Mesenchymal stem cell (in vitro differentiated cells and primary cell): Measurements from ENCODE around the gene SELENBP1.

Experiments used
- DNase-seq: peaks from one replicate; pipeline ENCODE4 v3.0.0-alpha.2; 2013
- H2AFZ ChIP-seq: one replicate; pipeline ENCODE4 v1.6.1; 2013; ENCODE audit warnings: low read depth, mild to moderate bottlenecking, control low read depth, inconsistent platforms, low read length, moderate library complexity
- H2AK5ac ChIP-seq: 2 replicates; pipeline ENCODE4 v1.6.1; 2013; ENCODE audit warnings: low read length, moderate library complexity, mild to moderate bottlenecking, inconsistent platforms; ENCODE audit not compliant: severe bottlenecking
- H2BK120ac ChIP-seq: one replicate; pipeline ENCODE4 v1.6.1; 2013; ENCODE audit warnings: low read depth, mild to moderate bottlenecking, inconsistent platforms, low read length, moderate library complexity
- H2BK12ac ChIP-seq, 2 experiments: one replicate each; pipeline ENCODE4 v1.6.1; 2013; ENCODE audit warnings: inconsistent platforms in 2 of 2, low read length in 2 of 2, mild to moderate bottlenecking in 2 of 2, moderate library complexity in 2 of 2, control low read depth in 1 of 2
- H2BK15ac ChIP-seq: one replicate; pipeline ENCODE4 v1.6.1; 2013; ENCODE audit warnings: mild to moderate bottlenecking, low read depth, inconsistent platforms; ENCODE audit not compliant: poor library complexity, severe bottlenecking
- H2BK5ac ChIP-seq: 2 replicates; pipeline ENCODE4 v1.6.1; 2013; ENCODE audit warnings: low read depth, mild to moderate bottlenecking, low read length, control low read depth, inconsistent platforms; ENCODE audit not compliant: poor library complexity, severe bottlenecking
- H3K14ac ChIP-seq, 2 experiments: one replicate each; pipeline ENCODE4 v1.6.1; 2013; ENCODE audit warnings: inconsistent platforms in 2 of 2, low read length in 2 of 2, control low read depth in 1 of 2, mild to moderate bottlenecking in 1 of 2, moderate library complexity in 1 of 2
- H3K18ac ChIP-seq, 2 experiments: one replicate each; pipeline ENCODE4 v1.6.1; 2013; ENCODE audit warnings: inconsistent platforms in 2 of 2, low read length in 2 of 2, control low read depth in 1 of 2, low read depth in 1 of 2, mild to moderate bottlenecking in 1 of 2
- H3K23ac ChIP-seq, 2 experiments: one replicate each; pipeline ENCODE4 v1.6.1; 2013; ENCODE audit warnings: inconsistent platforms in 2 of 2, low read length in 2 of 2, mild to moderate bottlenecking in 2 of 2, moderate library complexity in 2 of 2, control low read depth in 1 of 2
- H3K27ac ChIP-seq: 2 replicates; pipeline ENCODE4 v1.5.1; 2013; ENCODE audit warnings: mild to moderate bottlenecking, moderate library complexity, low read length, control low read depth, inconsistent platforms; ENCODE audit not compliant: poor library complexity, severe bottlenecking
- H3K27me3 ChIP-seq, 2 experiments: 2 replicates each; pipeline versions ENCODE4 v1.6.1 to v1.7.0; 2013; ENCODE audit warnings: low read length in 2 of 2, mild to moderate bottlenecking in 2 of 2, moderate library complexity in 2 of 2, control low read depth in 1 of 2, inconsistent platforms in 1 of 2; ENCODE audit not compliant: control insufficient read depth in 1 of 2, insufficient read depth in 1 of 2
- H3K36me3 ChIP-seq, 2 experiments: 2 replicates each; pipeline versions ENCODE4 v1.6.1 to v1.7.0; 2013; ENCODE audit warnings: low read length in 2 of 2, control low read depth in 1 of 2, inconsistent platforms in 1 of 2, low read depth in 1 of 2, mild to moderate bottlenecking in 1 of 2; ENCODE audit not compliant: insufficient read depth in 2 of 2, control insufficient read depth in 1 of 2
- H3K4ac ChIP-seq, 2 experiments: one replicate each; pipeline ENCODE4 v1.6.1; 2013; ENCODE audit warnings: inconsistent platforms in 2 of 2, low read length in 2 of 2, mild to moderate bottlenecking in 2 of 2, moderate library complexity in 2 of 2, control low read depth in 1 of 2, low read depth in 1 of 2
- H3K4me1 ChIP-seq: 2 replicates; pipeline ENCODE4 v1.6.1; 2013; ENCODE audit warnings: low read depth, low read length, control low read depth; ENCODE audit not compliant: control insufficient read depth, insufficient read depth
- H3K4me2 ChIP-seq: 2 replicates; pipeline ENCODE4 v1.6.1; 2013; ENCODE audit warnings: low read length, mild to moderate bottlenecking, inconsistent platforms; ENCODE audit not compliant: poor library complexity, severe bottlenecking
- H3K4me3 ChIP-seq, 2 experiments: 2 replicates each; pipeline versions ENCODE4 v1.5.1 to v1.7.0; 2013; ENCODE audit warnings: low read length in 2 of 2, mild to moderate bottlenecking in 2 of 2, control low read depth in 1 of 2, low read depth in 1 of 2; ENCODE audit not compliant: insufficient read depth in 1 of 2
- H3K79me1 ChIP-seq: replicated peaks from 2 replicates; pipeline ENCODE4 v1.6.1; 2013; ENCODE audit warnings: mild to moderate bottlenecking, control low read depth, low read length, inconsistent platforms; ENCODE audit not compliant: poor library complexity, severe bottlenecking
- H3K9ac ChIP-seq: 2 replicates; pipeline ENCODE4 v1.7.0; 2013; ENCODE audit warnings: mild to moderate bottlenecking, low read length, moderate library complexity
- H3K9me3 ChIP-seq: 2 replicates; pipeline ENCODE4 v1.7.0; 2013; ENCODE audit warnings: mild to moderate bottlenecking, low read length; ENCODE audit not compliant: control insufficient read depth
- H4K8ac ChIP-seq: one replicate; pipeline ENCODE4 v1.6.1; 2013; ENCODE audit warnings: inconsistent platforms, mild to moderate bottlenecking, low read length, moderate library complexity
- H4K91ac ChIP-seq: one replicate; pipeline ENCODE4 v1.6.1; 2013; ENCODE audit warnings: mild to moderate bottlenecking, low read length, inconsistent platforms
- WGBS: methylation state at CpG from one replicate; pipeline ENCODE4 v1.1.7; 2013; ENCODE audit warnings: mixed read lengths; 5-methylcytosine and 5-hydroxymethylcytosine counted together

The SELENBP1 gene

DNA sequence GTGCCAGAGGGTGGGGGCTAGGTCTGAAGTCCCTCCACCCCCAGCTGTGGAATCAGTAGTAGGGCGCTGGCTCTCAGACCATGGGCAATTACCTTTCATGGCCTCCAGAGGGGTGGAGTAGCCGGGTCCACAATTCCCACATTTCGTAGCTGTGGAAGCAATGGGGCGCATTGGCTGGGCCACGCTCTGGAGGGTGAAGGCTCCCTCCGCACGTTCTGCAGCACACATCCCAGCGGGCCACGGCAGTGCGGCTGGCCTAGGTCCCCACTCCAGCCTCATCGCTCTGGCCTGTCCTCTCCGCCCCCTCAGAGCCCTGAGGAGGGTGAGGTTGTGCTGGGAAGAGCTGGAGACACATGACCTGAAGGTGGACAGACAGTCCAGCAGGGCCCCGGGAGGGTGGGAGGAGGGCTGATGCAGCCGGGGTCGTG lies 2.9 kb downstream of the SELENBP1 start:
- H2BK15ac ChIP-seq: no peak overlapping the region
- H3K18ac ChIP-seq: peak overlapping the region in 1 of 2 experiments; percentile 35
- no peak overlapping the region for H4K91ac ChIP-seq
- no peak overlapping the region for H2BK120ac ChIP-seq
- no peak overlapping the region for H3K27ac ChIP-seq
- H3K4me3 ChIP-seq: peak overlapping the region in 1 of 2 experiments; percentile 84
- H4K8ac ChIP-seq: no peak overlapping the region
- 94% methylated on average over 15 of the region's 15 CpGs for WGBS
- H3K14ac ChIP-seq: peak overlapping the region in 1 of 2 experiments; percentile 3
- no peak overlapping the region for H3K23ac ChIP-seq
- H3K9me3 ChIP-seq: no peaks in the 10 kb centered on the region
- no peak overlapping the region for H2AK5ac ChIP-seq
- no peaks in the 10 kb centered on the region for H3K27me3 ChIP-seq
- H3K36me3 ChIP-seq: peaks cover 30 to 46% of the 10 kb centered on the region in 2 experiments
- no peak overlapping the region for H3K4me2 ChIP-seq
- H3K79me1 ChIP-seq: peaks cover 6% of the 10 kb centered on the region
- H2BK12ac ChIP-seq: no peak overlapping the region
- H2AFZ ChIP-seq: no peak overlapping the region
- H3K4me1 ChIP-seq: peaks cover 20% of the 10 kb centered on the region
- no peak overlapping the region for H2BK5ac ChIP-seq
- H3K4ac ChIP-seq: no peak overlapping the region
- DNase-seq: no peak
- peak overlapping the region; percentile 84 for H3K9ac ChIP-seq

DNA sequence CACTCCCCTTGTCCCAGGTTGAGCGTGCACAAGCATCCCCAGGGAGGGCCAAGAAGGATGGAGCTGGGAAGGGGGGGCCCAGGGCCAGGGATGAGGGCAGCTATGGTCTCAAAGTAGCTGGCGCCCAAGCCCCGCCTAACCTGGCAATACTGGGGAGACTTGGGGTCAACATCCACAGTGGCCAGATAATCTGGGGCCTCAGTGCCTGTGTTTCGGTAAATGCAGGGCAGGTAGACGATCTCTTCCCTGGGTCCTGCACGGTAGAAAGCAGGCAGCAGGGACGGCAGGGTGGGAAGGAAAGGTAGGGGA lies 3.2 kb downstream of the SELENBP1 start:
- H3K4me2 ChIP-seq: no peak overlapping the region
- H3K9ac ChIP-seq: no peak overlapping the region
- H2AFZ ChIP-seq: no peak overlapping the region
- no peak overlapping the region for H3K23ac ChIP-seq
- H3K18ac ChIP-seq: no peak overlapping the region
- H3K14ac ChIP-seq: no peak overlapping the region
- no peak overlapping the region for H2AK5ac ChIP-seq
- peaks cover 34 to 50% of the 10 kb centered on the region in 2 experiments for H3K36me3 ChIP-seq
- H3K9me3 ChIP-seq: no peaks in the 10 kb centered on the region
- no peak overlapping the region for H2BK5ac ChIP-seq
- no peak overlapping the region for H4K8ac ChIP-seq
- H3K27ac ChIP-seq: no peak overlapping the region
- 98% methylated on average over 7 of the region's 7 CpGs for WGBS
- H3K79me1 ChIP-seq: peaks cover 6% of the 10 kb centered on the region
- peaks cover 20% of the 10 kb centered on the region for H3K4me1 ChIP-seq
- no peak overlapping the region for H2BK12ac ChIP-seq
- no peaks in the 10 kb centered on the region for H3K27me3 ChIP-seq
- no peak overlapping the region for H3K4ac ChIP-seq
- H2BK120ac ChIP-seq: no peak overlapping the region
- H4K91ac ChIP-seq: no peak overlapping the region
- no peak overlapping the region for H3K4me3 ChIP-seq
- no peak for DNase-seq
- H2BK15ac ChIP-seq: no peak overlapping the region

DNA sequence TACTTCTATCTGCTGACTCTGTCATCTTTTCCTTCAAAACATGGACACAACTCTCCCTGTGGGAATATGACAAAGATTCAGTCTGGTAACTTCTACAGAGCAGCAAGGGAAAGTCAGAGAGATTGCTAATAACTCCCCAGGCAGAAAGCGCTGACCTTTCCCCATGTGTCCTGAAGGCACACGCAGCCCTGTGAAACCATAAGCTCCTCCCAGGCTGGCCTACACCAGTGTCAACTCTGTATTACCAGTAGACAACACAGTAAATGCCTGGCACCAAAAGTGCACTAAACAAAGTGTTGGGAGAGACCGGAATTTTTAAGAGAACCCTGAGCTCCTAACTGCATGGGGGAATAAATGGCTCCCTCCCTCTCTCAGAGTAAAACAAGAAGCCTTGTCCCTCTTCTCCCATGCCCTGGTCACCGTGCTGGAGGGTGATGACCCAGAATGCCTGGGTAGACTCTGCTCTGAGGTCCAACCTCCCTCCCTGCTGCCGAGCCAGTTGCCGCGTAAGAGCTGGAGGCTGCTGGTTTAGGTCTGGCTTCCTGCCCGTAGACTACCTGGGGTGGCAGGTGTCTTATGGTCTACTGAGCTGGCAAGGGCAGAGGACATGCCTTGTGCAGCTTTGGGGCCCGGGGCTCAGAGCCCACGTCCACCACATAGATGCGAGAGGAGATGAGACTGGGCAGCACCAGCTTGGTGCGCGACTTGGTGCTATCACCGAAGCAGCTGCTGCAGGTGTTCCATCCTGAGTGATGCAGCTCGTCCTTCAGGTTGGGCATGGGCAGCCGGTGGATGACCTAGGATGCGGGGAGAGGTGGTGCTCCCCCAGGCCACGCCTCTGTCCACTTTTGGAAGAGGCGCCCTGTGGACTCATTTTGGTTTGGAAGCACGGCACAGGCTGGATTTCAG lies 3.9 kb downstream of the SELENBP1 start:
- no peak overlapping the region for H2AFZ ChIP-seq
- no peak overlapping the region for H3K27ac ChIP-seq
- no peaks in the 10 kb centered on the region for H3K9me3 ChIP-seq
- H2BK15ac ChIP-seq: no peak overlapping the region
- peaks cover 20% of the 10 kb centered on the region for H3K4me1 ChIP-seq
- no peak overlapping the region for H2BK12ac ChIP-seq
- no peak overlapping the region for H3K4me2 ChIP-seq
- H4K91ac ChIP-seq: no peak overlapping the region
- H2BK5ac ChIP-seq: no peak overlapping the region
- WGBS: 91% methylated on average over 20 of the region's 20 CpGs
- peak overlapping the region in 1 of 2 experiments; percentile 87 for H3K23ac ChIP-seq
- H3K14ac ChIP-seq: peak overlapping the region in 1 of 2 experiments; percentile 22
- H3K4me3 ChIP-seq: no peak overlapping the region
- peaks cover 36 to 56% of the 10 kb centered on the region in 2 experiments for H3K36me3 ChIP-seq
- DNase-seq: no peak
- H3K9ac ChIP-seq: no peak overlapping the region
- no peak overlapping the region for H3K4ac ChIP-seq
- no peak overlapping the region for H4K8ac ChIP-seq
- no peak overlapping the region for H2AK5ac ChIP-seq
- H3K27me3 ChIP-seq: no peaks in the 10 kb centered on the region
- H3K18ac ChIP-seq: no peak overlapping the region
- H2BK120ac ChIP-seq: no peak overlapping the region
- H3K79me1 ChIP-seq: peaks cover 6% of the 10 kb centered on the region

DNA sequence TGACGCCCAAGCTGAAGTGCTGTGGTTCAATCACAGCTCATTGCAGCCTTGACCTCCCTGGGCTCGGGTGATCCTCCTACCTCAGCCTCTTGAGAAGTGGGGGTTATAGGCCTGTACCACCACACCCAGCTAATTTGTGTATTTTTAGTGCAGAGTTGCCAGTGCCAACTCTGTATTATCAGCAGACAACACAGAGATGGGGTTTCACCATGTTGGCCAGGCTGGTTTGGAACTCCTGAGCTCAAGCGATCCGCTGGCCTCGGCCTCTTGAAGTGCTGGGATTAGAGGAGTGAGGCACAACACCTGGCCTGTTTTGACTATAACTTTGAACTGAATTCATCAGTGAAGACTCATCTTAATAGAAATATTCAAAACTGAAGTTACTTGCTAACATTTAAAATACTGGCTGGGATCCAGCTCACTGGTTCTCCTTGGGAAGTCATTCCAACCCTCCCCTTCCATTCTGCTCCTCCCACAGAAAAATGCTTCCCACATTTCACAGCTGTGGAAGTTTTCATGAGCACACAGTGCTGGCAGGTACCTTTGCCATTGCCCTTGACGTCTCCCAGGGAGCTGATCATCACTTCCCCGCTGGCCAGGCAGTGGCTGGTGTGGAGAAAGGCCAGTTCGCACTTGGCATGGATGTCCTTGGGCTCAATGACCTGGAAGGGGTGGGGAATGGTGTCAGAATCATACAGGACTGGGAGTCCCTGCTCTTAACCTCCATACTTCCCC lies 4.7 kb downstream of the SELENBP1 start:
- 91% methylated on average over 4 of the region's 8 CpGs for WGBS

More for the DNA sequence above, 4.7 kb downstream of the SELENBP1 start:
- Histone ChIP-seq H3K4me3 (no peak overlapping the region), H3K27me3 (no peaks in the 10 kb centered on the region), H3K14ac (no peak overlapping the region), H3K9me3 (no peaks in the 10 kb centered on the region), H3K27ac (no peak overlapping the region), H3K79me1 (peaks cover 6% of the 10 kb centered on the region), H3K9ac (no peak overlapping the region), H4K8ac (no peak overlapping the region), H2AK5ac (no peak overlapping the region), H2BK12ac (no peak overlapping the region), H3K23ac (no peak overlapping the region), H2AFZ (no peak overlapping the region), H2BK15ac (no peak overlapping the region), H3K4me2 (no peak overlapping the region), H3K18ac (no peak overlapping the region), H2BK120ac (no peak overlapping the region), H3K4ac (no peak overlapping the region), H3K36me3 (peaks cover 36 to 61% of the 10 kb centered on the region in 2 experiments), H3K4me1 (peaks cover 20% of the 10 kb centered on the region), H4K91ac (no peak overlapping the region), H2BK5ac (no peak overlapping the region)
- no peak for DNase-seq
